Esophagus (tissue), 2 donors: ENCODE measurements around the gene TMEM8B. TPM values are rescaled to one million over a fixed set of nuclear protein-coding genes. Genes with fewer than 3 reads are reported as not detected.

ENCODE experiments used
- H3K27ac ChIP-seq, 2 donors: one replicate each; pipeline ENCODE4 v1.5.1; 2013; ENCODE audit warnings: low read depth in 2 of 2, mild to moderate bottlenecking in 2 of 2, inconsistent platforms in 1 of 2, low read length in 1 of 2, moderate library complexity in 1 of 2
- H3K27me3 ChIP-seq, 2 donors: one replicate each; pipeline ENCODE4 v1.6.1; 2013; ENCODE audit warnings: low read length in 2 of 2, control low read depth in 1 of 2, mild to moderate bottlenecking in 1 of 2; ENCODE audit not compliant: insufficient read depth in 2 of 2, control insufficient read depth in 1 of 2
- H3K36me3 ChIP-seq, 2 donors: one replicate each; pipeline ENCODE4 v1.6.1; 2013; ENCODE audit warnings: low read length in 1 of 2; ENCODE audit not compliant: control insufficient read depth in 2 of 2, insufficient read depth in 2 of 2
- H3K4me1 ChIP-seq, 2 donors: one replicate each; pipeline ENCODE4 v1.6.1; 2013; ENCODE audit warnings: low read length in 1 of 2; ENCODE audit not compliant: control insufficient read depth in 2 of 2, insufficient read depth in 2 of 2
- H3K4me3 ChIP-seq, 2 donors: one replicate each; pipeline ENCODE4 v1.5.1; 2013; ENCODE audit warnings: low read length in 2 of 2, mild to moderate bottlenecking in 2 of 2, low read depth in 1 of 2, moderate library complexity in 1 of 2
- H3K9me3 ChIP-seq, 2 donors: one replicate each; pipeline ENCODE4 v1.6.1; 2013; ENCODE audit warnings: mild to moderate bottlenecking in 2 of 2, low read depth in 1 of 2, low read length in 1 of 2, moderate library complexity in 1 of 2; ENCODE audit not compliant: control insufficient read depth in 2 of 2, insufficient read depth in 1 of 2
- WGBS, 2 donors: extraction: QIAGEN DNeasy Blood & Tissue Kit; methylation state at CpG; one replicate each; pipeline ENCODE4 v1.1.7; 2013; 5-methylcytosine and 5-hydroxymethylcytosine counted together
- polyA plus RNA-seq, 2 donors: library from polyadenylated mRNA; stranded (reverse); fragments of 200-250 nt; gene quantifications; one replicate each; pipeline ENCODE4 v1.2.3, GENCODE V29; 2013
- donor health status: healthy with polysubstance abuse.
- donor health status: Bipolar disorder and iron deficiency.

TMEM8B gene
- polyA plus RNA-seq, 2 donors: 2.2 to 3.0 TPM

DNA sequence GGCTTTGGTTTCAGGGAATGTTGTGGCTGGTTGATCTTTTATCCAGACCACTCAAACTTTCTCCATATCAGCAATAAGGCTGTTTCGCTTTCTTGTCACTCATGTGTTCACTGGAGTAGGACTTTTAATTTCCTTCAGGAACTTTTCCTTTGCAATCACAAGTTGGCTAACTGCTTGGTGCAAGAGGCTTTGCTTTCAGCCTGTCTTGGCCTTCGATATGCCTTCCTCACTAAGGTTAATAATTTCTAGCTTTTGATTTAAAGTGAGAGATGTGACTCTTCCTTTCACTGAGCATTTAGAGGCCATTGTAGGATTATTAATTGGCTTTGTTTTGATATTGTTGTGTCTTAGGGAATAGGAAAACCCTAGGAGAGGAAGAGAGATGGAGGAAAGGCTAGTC, 70.0 kb downstream of the TMEM8B start:
- Histone ChIP-seq H3K4me1 (no peaks in the 10 kb centered on the region), H3K4me3 (no peak overlapping the region)
- WGBS, 2 donors: 71 to 87% methylated on average over 2 of the region's 2 CpGs

DNA sequence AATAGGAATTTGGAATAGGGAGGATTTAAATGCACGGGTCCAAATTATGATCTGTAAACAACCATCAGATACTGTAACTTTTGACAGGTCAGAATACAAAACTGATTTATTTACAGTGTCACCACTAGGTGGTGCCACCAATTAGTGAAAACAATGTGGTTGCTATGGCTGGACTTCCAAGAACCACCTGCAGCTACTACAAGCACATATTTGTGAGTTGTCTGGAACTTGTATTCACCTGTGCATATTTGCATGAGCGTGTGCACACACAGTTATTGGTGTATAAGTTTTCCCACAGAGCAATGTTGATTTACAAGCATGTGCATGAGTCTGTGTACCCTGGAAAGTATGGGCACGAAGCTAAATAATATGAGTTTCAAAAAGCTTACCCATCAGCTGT, 74.0 kb downstream of the TMEM8B start:
- peaks cover 8 to 18% of the 10 kb centered on the region in 2 donors for H3K4me1 ChIP-seq

More for the DNA sequence above, 70.0 kb downstream of the TMEM8B start:
- Histone ChIP-seq H3K27me3 (no peaks in the 10 kb centered on the region), H3K36me3 (no peaks in the 10 kb centered on the region), H3K9me3 (peaks cover 0 to 3% of the 10 kb centered on the region in 2 donors), H3K27ac (no peak overlapping the region)

DNA sequence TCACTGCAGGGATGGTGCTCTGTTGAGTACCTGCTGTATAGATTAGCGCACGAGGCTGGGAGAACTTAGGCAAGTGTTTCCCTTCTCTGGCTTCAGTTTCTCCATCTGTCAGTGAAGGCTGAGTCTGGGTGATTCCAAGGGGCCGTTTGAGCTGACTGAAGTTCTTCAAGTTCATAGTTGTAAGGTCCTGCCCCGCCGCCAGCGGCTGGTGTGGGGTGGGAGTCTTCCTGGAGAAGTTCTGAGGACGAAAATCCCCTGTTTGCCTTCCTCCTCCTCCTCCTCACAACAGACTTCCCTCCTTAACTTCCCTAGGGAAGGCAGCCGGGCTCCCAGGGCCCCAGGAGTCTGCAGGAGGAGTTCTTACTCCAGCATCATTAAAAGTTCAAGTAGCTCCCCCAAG, 75.3 kb downstream of the TMEM8B start:
- Histone ChIP-seq H3K36me3 (no peaks in the 10 kb centered on the region), H3K27ac (peak overlapping the region in 1 of 2 donors; percentile 6), H3K27me3 (no peaks in the 10 kb centered on the region), H3K4me1 (peaks cover 11 to 23% of the 10 kb centered on the region in 2 donors), H3K4me3 (no peak overlapping the region), H3K9me3 (no peaks in the 10 kb centered on the region)
- WGBS, 2 donors: 71 to 76% methylated on average over 8 of the region's 8 CpGs

More for the DNA sequence above, 74.0 kb downstream of the TMEM8B start:
- Histone ChIP-seq H3K36me3 (no peaks in the 10 kb centered on the region), H3K4me3 (no peak overlapping the region), H3K9me3 (no peaks in the 10 kb centered on the region), H3K27ac (no peak overlapping the region), H3K27me3 (no peaks in the 10 kb centered on the region)
- WGBS, 2 donors: 19 to 25% methylated on average over 3 of the region's 3 CpGs

DNA sequence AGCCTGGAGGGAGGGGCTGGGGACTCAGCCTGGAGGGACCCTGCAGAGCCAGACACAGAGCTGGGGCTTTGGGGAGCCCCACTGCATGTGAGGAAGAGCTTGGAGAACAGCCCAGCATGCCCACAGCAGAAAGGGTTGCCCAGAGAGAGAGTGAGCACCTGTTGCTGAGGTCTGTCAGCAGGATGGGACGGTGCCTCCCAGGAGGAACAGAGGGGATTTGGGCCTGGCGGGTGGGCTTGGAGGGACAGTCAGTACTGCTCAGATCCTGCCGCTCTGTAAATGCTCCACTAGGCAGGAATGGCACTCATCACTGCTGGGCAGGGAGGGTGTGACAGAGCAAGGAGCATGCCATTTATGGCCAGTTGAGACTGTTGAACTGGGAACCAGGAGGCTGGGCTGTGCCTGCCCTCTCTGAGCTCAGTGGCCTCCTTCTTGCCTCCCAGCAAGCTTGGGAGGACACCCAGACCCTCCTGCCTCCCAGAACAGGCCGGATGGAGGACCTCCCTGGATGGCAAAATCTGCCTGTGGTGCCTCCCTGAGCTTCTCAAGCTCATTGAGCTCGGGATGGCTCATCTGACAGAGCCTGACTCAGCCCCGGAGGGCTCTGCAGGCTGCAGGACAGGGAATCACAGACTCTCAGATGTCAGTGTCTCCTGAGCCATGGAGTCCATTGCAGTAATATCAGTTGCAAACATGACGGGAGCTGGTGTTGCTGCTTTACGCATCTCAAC, 76.2 kb downstream of the TMEM8B start:
- WGBS, 2 donors: 62 to 70% methylated on average over 8 of the region's 8 CpGs
- Histone ChIP-seq H3K4me1 (peaks cover 11 to 27% of the 10 kb centered on the region in 2 donors), H3K27me3 (no peaks in the 10 kb centered on the region)

DNA sequence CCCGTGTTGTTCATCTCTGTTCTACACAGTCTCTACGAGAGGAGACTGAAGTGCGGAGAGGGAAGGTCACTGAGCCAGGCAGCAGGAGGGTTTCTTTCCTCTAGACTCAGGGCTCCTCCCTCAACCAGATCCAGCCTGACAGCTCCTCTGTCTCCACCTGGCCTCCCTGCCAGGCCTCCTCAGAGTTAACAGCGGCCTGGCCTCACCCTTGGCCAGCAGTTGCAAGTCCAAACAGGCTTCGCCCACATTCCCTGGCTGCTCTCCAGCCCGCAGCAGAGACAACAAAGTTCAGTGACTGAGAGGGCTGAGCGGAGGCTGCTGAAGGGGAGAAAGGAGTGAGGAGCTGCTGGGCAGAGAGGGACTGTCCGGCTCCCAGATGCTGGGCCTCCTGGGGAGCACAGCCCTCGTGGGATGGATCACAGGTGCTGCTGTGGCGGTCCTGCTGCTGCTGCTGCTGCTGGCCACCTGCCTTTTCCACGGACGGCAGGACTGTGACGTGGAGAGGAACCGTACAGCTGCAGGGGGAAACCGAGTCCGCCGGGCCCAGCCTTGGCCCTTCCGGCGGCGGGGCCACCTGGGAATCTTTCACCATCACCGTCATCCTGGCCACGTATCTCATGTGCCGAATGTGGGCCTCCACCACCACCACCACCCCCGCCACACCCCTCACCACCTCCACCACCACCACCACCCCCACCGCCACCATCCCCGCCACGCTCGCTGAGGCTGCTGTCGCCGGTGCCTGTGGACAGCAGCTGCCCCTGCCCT, 77.1 kb downstream of the TMEM8B start, which contains the start of gene HRCT1:
HRCT1 (plus strand) TSS at position 291 of the 768 bp plus-strand sequence; CDS start at position 377, 86 bp downstream.
- peak within 1 kb of the TSS; percentile 87 to 93 for H3K27ac ChIP-seq
- 46 to 55% methylated on average over 25 to 29 of the region's 30 CpGs for WGBS, 2 donors
- no peaks in the 10 kb centered on the region for H3K9me3 ChIP-seq
- H3K4me3 ChIP-seq: peak within 1 kb of the TSS in 1 of 2 donors; percentile 1
- H3K4me1 ChIP-seq: peaks cover 11 to 30% of the 10 kb centered on the region in 2 donors
- no peaks in the 10 kb centered on the region for H3K27me3 ChIP-seq
- no peaks in the 10 kb centered on the region for H3K36me3 ChIP-seq

More for the DNA sequence above, 76.2 kb downstream of the TMEM8B start:
- H3K36me3 ChIP-seq: no peaks in the 10 kb centered on the region
- H3K9me3 ChIP-seq: no peaks in the 10 kb centered on the region
- peak overlapping the region; percentile 87 to 93 for H3K27ac ChIP-seq
- no peak overlapping the region for H3K4me3 ChIP-seq

DNA sequence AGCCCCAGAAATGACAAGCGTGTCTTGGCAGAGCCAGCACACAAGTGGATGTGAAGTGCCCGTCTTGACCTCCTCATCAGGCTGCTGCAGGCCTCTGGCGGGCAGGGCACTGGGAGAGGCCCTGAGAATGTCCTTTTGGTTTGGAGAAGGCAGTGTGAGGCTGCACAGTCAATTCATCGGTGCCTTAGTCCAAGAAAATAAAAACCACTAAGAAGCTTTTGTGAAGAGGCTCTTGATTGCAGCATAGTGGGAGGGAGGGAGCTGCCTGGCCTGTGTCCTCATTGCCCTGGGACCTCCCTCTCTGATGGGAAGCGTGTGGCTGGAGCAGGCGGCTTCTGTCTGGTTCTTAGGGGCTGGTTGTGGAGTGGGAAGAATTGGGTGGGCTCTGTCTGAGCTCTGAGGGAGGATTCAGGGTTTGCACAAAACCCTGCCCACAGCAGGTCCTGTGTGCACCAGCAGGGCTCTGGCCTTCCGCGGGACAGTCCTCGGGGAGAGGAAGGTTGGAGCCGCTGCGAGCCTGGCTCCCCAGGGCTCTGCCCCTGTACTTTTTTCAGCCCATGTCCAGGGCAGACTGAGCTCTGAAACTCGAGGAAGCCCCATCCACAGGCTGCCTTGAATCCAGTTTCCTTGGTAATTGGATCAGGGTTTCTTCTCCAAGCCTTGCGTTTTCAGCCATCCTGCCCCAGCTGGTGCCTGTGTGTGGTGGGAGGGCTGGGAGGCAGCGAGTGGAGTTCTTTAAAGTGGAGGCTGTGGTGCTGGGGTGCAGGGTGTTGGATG, 78.1 kb downstream of the TMEM8B start:
- 58 to 59% methylated on average over 13 to 14 of the region's 14 CpGs for WGBS, 2 donors

DNA sequence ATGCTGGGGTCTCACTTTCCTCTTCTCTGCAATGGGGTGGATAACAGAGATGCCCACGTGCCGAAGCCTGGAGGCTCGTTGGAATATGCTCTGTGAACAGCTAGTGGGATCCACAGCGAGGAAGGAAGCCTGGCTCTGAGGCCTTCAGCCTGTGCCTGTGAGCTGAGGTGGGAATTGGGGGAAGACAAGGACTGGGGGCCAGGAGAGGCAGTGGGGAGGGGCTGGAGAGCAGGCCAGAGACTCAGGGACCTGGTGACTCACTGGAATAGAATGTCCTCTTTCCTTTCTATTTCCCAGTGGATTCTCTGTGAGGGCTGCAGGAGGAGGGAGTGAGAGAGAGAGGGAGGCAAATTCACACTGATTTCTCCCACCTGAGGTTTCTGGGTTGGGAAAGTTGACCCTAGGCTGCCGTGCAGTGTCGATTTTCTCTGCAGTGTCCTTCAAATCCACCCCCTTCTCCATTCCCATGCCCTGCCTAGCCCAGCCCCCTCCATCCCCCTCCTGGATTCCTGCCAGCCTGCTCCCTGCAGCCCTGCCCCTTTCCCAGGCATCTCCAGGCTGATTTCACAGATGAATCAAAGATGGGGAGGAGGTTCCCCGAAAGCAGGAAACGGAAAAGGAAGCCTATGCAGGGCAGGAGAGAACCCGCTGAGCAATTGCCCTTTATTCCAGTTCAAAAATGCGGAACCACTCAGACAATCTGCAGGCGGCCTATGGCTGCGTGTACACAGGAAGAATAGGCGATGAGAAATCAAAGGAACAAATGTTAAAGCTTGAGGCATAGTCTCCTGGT, 78.9 kb downstream of the TMEM8B start:
- 41 to 48% methylated on average over 13 of the region's 13 CpGs for WGBS, 2 donors
- H3K4me3 ChIP-seq: no peak overlapping the region
- no peaks in the 10 kb centered on the region for H3K9me3 ChIP-seq

More for the DNA sequence above, 78.1 kb downstream of the TMEM8B start:
- H3K27ac ChIP-seq: peak overlapping the region; percentile 87 to 93
- H3K4me1 ChIP-seq: peaks cover 11 to 30% of the 10 kb centered on the region in 2 donors
- no peak overlapping the region for H3K4me3 ChIP-seq
- no peaks in the 10 kb centered on the region for H3K9me3 ChIP-seq
- no peaks in the 10 kb centered on the region for H3K27me3 ChIP-seq
- H3K36me3 ChIP-seq: no peaks in the 10 kb centered on the region

DNA sequence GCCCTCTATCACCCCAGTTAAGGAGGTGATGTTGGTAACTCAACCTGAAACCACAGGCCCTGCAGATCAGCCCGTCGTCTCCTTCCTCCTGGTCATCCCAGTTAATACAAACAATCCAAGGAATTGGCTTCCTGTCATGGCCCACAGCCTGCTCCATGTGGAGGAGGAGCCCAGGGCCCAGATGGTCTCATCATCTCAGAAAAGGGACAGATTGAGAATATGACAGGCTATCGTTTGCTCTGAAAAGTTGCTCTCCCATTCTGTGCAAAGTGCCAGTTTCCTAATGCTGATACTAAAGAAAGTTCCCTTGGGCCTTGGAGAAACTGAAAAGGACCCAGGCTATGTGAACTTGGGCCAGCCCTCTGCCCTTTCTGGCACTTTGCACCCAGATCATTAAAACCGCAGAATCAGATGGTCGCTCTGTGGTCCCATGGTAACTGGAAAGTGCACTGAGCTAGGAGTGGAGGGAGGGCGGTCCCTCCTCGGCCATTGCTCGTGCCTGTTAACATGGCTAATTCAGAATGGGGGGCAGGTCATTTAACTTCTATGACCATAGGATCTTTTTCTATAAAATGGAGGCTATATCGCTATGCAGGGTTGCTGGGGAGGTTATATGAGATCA, 79.6 kb downstream of the TMEM8B start:
- Histone ChIP-seq H3K9me3 (no peaks in the 10 kb centered on the region), H3K4me3 (no peak overlapping the region), H3K4me1 (peaks cover 11 to 30% of the 10 kb centered on the region in 2 donors), H3K27ac (peak overlapping the region; percentile 87 to 93), H3K27me3 (no peaks in the 10 kb centered on the region), H3K36me3 (no peaks in the 10 kb centered on the region)
- WGBS, 2 donors: 64 to 65% methylated on average over 9 of the region's 9 CpGs

More for the DNA sequence above, 78.9 kb downstream of the TMEM8B start:
- Histone ChIP-seq H3K4me1 (peaks cover 11 to 30% of the 10 kb centered on the region in 2 donors), H3K27me3 (no peaks in the 10 kb centered on the region), H3K36me3 (no peaks in the 10 kb centered on the region), H3K27ac (peak overlapping the region; percentile 87 to 93)
